ENCODE results near the gene BRSK1.

DNA sequence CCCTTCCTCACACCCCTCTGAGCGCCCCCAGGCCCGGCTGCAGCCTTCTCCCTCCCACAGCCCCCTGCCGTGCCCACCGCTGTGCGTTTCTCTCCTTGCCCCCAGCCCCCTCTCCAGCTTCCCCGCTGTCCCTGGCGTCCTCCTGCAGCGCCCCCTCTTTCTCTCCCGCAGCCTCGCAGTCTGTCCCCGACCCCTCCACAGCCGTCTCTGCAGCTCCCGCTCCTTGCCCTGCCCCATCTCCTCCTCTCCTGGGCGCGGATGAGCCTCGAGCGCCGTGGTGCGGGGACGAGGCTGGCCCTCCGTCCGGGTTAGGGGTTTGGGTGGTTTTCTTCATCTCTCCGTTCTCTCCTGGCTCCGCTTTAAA lies 57.0 kb downstream of the BRSK1 start:
- TF ChIP-seq HDGF (IDR thresholded peaks at IDR 0.05; ENCODE audit: borderline replicate concordance) (no peak), BHLHE40 (IDR thresholded peaks at IDR 0.05; ENCODE audit: borderline replicate concordance) (no peak), ELF4 (IDR thresholded peaks at IDR 0.05) (no peak), CTBP1 (IDR thresholded peaks at IDR 0.05; ENCODE audit: borderline replicate concordance) (no peak), FOXM1 (IDR thresholded peaks at IDR 0.05; ENCODE audit: borderline replicate concordance) (no peak), ARNT (IDR thresholded peaks at IDR 0.05) (no peak), SUZ12 (IDR thresholded peaks at IDR 0.05) (no peak), SP1 (IDR thresholded peaks at IDR 0.05) (no peak), TARDBP (IDR thresholded peaks at IDR 0.05) (no peak), LEF1 (IDR thresholded peaks at IDR 0.05; ENCODE audit: borderline replicate concordance) (no peak), FOXK2 (IDR thresholded peaks at IDR 0.05) (no peak)
